Stomach (tissue), 4 donors: ENCODE measurements around the gene CRYBG1.

Experiments used
- EP300 ChIP-seq: sonication (generic); formaldehyde crosslinking; IDR thresholded peaks from one replicate; pipeline ENCODE4 v1.6.1; 2017; ENCODE audit warnings: antibody characterized with exemption
- POLR2A ChIP-seq, 4 donors: fragments of 450-650 bp; IDR thresholded peaks; one replicate each; pipeline ENCODE4 v1.6.1; 2016; ENCODE audit warnings: antibody characterized with exemption in 4 of 4, control low read depth in 2 of 4, mild to moderate bottlenecking in 1 of 4, moderate library complexity in 1 of 4
- POLR2AphosphoS5 ChIP-seq, 3 donors: sonication (generic); formaldehyde crosslinking; IDR thresholded peaks; one replicate each; pipeline ENCODE4 v1.6.1; 2016; ENCODE audit warnings: antibody characterized with exemption in 3 of 3
- TF ChIP-seq, protein P1 (sequence below), 7 experiments: fragments of 450-650 bp in 4 of 7; fragments of 200-600 bp in 3 of 7; sonication (generic) in 3 of 7; IDR thresholded peaks; one replicate each; pipeline ENCODE4 v1.5.1; 2016 to 2019; ENCODE audit warnings: antibody characterized with exemption in 7 of 7, control low read depth in 2 of 7, mild to moderate bottlenecking in 1 of 7

DNA sequence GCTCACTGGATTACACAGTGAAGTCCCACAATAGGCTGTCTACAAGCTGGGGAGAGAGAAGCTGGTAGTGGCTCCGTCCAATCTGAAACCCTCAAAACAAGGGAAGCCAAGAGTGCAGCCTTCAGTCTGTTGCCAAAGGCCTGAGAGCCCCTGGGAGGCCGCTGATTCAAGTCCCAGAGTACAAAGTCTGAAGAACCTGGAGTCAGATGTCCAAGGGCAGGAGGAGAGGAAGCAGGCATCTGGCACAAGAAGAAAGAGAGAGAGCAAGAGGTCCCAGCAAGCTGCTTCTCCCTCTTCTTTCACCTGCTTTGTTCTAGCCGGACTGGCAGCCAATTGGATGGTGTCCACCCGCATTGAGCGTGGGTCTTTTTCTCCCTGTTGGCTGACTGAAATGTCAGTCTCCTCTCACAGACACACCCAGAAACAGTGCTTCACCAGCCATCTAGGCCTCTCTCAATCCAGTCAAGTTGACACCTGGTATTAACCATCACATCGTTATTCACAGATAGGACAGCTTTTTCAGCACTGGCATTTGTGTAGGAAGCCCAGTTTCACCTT lies 51.2 kb downstream of the CRYBG1 start:
- TF ChIP-seq, protein P1, sequence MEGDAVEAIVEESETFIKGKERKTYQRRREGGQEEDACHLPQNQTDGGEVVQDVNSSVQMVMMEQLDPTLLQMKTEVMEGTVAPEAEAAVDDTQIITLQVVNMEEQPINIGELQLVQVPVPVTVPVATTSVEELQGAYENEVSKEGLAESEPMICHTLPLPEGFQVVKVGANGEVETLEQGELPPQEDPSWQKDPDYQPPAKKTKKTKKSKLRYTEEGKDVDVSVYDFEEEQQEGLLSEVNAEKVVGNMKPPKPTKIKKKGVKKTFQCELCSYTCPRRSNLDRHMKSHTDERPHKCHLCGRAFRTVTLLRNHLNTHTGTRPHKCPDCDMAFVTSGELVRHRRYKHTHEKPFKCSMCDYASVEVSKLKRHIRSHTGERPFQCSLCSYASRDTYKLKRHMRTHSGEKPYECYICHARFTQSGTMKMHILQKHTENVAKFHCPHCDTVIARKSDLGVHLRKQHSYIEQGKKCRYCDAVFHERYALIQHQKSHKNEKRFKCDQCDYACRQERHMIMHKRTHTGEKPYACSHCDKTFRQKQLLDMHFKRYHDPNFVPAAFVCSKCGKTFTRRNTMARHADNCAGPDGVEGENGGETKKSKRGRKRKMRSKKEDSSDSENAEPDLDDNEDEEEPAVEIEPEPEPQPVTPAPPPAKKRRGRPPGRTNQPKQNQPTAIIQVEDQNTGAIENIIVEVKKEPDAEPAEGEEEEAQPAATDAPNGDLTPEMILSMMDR (IDR thresholded peaks at IDR 0.05) = no peak
- no peak for TF ChIP-seq POLR2AphosphoS5 (IDR thresholded peaks at IDR 0.05)
- no peak for TF ChIP-seq POLR2A (IDR thresholded peaks at IDR 0.05)
- TF ChIP-seq EP300 = no peak
